HG02943 (cell line): Measurements from ENCODE around the gene LITAFD.
"Not testable (repeated sequence)": the region's sequence is repeated elsewhere in the genome, so short reads cannot be mapped to it uniquely, and the experiment has no call there.

Experiments used
- ATAC-seq: cut with Tn5 transposase; IDR thresholded peaks from one replicate; pipeline ENCODE4 v1.9.1; 2021; ENCODE audit warnings: mild to moderate bottlenecking, low read depth, moderate library complexity; ENCODE audit not compliant: unreplicated experiment

LITAFD gene

GRCh38 chr16:8869212-8869987 lies 12.8 kb upstream of the LITAFD start:
- no peak for ATAC-seq

GRCh38 chr16:8869988-8870241 lies 12.2 kb upstream of the LITAFD start:
- not testable (repeated sequence) for ATAC-seq

DNA sequence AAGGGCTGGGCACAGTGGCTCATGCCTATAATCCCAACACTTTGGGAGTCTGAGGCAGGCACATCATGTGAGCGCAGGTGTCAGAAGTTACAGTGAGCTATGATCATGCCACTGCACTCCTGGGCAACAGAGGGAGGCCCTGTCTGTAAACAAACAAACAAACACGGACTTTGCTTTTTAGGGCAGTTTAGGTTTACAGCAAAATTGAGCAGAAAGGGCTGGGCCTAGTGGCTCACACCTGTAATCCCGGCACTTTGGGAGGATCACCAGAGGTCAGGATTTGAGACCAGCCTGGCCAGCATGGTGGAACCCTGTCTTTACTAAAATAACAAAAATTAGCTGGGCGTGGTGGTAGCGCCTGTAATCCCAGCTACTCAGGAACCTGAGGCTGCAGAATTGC lies 10.1 kb upstream of the LITAFD start:
- no peak for ATAC-seq

GRCh38 chr16:8872967-8873865 lies 8.9 kb upstream of the LITAFD start:
- no peak for ATAC-seq

DNA sequence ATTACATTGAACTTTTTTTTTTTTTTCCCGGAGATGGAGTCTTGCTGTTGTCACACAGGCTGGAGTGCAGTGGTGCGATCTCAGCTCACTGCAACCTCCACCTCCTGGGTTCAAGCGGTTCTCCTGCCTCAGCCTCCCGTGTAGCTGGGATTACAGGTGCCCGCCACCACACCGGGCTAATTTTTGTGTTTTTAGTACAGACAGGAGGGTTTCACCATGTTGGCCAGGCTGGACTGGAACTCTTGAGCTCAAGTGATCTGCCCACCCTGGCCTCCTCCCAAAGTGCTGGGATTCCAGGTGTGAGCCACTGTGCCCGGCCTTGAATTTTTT lies 8.3 kb upstream of the LITAFD start:
- not testable (repeated sequence) for ATAC-seq

DNA sequence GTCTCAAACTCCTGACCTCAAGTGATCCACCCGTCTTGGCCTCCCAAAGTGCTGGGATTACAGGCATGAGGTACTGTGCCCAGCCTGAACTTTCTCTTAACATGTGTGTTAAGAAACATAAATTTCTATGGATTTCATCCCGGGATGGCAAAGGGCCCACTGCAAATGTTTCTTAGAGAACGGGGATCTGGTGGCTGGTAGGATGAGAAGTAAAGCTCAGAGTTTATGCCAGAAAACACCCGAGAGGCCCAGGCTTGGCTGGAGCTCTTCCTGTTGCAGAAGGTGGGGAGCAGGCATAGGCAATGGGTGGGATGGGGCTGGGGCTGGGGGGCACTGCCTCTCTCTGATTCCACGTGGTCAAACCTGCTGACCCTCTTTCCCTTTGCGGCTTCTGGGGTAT lies 7.8 kb upstream of the LITAFD start:
- no peak for ATAC-seq

DNA sequence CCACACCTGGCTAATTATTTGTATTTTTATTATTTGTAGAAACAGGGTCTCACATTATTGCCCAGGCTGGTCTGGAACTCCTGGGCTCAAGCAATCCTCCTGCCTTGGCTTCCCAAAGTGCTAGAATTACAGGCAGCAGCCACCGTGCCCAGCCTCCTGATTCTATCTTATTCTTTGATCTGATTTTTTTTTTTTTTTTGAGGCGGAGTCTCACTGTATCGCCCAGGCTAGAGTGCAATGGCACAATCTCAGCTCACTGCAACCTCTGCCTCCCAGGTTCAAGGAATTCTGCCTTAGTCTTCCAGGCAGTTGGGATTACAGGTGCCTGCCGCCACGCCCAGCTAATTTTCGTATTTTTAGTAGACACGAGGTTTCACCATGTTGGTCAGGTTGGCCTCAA lies 6.8 kb upstream of the LITAFD start:
- ATAC-seq, result not testable (repeated sequence)

DNA sequence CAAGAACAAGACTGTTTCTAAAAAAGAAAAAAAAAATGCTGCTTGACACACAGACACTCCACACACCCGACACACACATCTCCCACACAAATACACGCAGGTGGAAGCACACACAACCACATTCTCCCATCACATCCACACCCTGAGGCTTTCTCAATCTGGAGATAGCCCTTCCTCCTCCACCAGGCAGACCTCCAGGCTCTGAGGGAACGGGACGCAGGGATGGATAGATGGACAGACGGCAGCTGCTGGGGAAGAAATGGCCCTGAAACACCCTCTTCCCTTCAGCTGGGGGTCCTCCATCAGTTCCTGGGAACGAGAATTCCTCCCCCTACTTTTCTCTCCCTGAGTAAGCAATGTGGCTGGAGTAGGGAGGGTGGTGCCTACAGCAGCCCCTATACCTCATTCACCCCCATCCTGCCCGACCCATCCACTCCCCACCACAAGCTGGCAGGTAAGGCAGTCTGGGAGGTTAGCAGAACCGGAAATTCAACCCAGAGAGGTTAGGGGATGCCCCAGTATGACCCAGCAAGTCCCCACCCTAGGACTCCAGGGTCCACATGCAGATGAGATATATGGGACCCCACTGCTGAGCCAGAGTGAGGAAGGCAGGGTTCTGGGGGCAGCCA lies 4.1 kb upstream of the LITAFD start:
- no peak for ATAC-seq

- no peak for ATAC-seq
These were observed 3.6 kb upstream of the LITAFD start for GRCh38 chr16:8878523-8878911.

DNA sequence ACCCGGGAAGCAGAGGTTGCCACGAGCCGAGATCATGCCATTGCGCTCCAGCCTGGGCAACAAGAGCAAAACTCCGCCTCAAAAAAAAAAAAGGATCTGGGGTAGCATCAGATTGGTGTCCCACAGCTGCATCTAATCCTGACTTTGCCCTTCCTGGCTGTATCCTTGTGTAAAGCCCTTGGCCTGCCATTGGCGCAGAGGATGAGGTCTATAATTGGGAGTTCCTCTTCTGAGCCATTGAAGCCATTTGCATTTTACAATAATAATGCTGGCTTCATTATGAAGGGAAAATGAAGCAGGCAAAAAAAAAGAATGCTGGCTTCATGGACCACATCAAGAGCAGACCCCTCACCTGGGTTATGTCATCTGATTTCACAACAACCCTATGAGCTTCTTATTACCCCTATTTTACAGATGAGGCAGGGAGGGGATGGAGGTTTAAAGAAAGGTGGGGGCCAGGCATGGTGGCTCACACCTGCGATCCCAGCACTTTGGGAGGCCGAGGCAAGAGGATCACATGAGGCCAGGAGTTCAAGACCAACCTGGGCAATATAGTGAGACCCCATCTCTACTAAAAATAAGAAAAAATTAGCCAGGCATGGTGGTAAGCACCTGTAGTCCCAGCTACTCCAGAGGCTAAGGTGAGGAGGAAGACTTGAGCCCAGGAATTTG lies 1.2 kb upstream of the LITAFD start:
- ATAC-seq, result no peak

- ATAC-seq, result no peak
These were observed 700 bp downstream of the LITAFD start for GRCh38 chr16:8882725-8883377.

GRCh38 chr16:8885674-8886592 lies 3.8 kb downstream of the LITAFD start:
- ATAC-seq, result no peak

DNA sequence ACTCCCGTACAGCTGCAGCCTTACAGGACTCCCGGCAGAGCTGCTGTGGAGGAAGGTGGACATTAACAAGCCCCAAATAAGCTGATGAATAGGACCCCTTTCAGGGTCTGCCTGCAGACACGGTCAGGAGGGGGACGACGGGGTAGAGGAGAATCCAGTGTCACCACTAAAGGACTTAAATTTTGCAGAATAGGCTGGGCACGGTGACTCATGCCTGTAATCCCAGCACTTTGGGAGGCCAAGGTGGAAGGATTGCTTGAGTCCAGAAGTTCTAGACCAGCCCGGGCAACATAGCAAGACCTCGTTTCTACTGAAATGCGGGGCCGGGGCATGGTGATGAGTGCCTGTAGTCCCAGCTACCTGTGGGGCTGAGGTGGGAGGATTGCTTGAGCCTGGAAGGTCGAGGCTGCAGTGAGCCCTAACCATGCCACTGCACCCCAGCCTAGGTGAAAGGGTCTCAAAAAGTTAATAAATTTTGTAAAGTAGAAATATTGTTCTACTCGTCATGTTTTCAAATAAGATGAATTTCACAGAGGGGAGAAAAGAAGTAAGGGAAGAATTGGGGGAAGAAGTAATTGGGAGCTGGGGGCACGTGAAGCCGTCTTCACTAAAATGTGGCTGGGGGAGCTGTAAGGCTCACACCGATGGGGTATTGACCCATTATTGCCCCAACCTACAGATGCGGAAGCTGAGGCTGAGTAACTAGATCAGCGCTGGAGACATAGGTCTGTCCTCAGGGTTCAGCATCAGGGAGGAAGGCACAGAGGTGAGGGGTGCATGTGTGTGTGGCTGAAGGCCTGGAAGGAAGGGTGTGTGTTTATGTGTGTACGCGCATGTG lies 4.7 kb downstream of the LITAFD start:
- ATAC-seq, result no peak

DNA sequence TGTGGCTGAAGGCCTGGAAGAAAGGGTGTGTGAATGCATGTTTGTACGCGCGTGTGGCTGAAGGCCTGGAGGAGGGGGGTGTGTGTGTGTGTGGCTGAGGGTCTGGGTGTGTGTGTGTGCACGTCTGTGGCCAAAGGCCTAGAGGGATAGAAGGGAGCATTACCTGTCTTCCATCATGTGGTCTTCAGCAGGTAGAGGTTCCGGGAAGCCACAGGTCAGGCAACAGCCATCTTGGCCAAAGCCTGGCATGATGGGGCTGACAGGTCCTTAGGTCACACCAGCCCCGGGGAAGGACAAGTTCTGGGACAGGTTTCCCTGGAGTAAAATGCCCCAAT lies 5.2 kb downstream of the LITAFD start:
- no peak for ATAC-seq

- ATAC-seq, result no peak
These were observed 5.9 kb downstream of the LITAFD start for GRCh38 chr16:8887952-8888560.

GRCh38 chr16:8888951-8889892 lies 7.1 kb downstream of the LITAFD start:
- ATAC-seq, result no peak

- no peak for ATAC-seq
These were observed 7.9 kb downstream of the LITAFD start for GRCh38 chr16:8889893-8890548.
